Activated CD8-positive, alpha-beta T cell treated with anti-CD3 and anti-CD28 coated beads for 36 hours (primary cell): ENCODE data around the gene CDH24. TPM values are rescaled to one million over a fixed set of nuclear protein-coding genes. Genes with fewer than 3 reads are reported as not detected.

Experiments
- ATAC-seq: fragments of 200-7000 bp; cut with Tn5 transposase; one replicate; pipeline ENCODE4 v1.10.0; 2021; ENCODE audit warnings: mild to moderate bottlenecking, moderate library complexity
- CTCF ChIA-PET: fragments of 350-600 bp; sonication (Branson Sonifier 250); formaldehyde crosslinking; loops from one replicate; lab custom pipeline; 2021; ENCODE audit warnings: antibody characterized with exemption; lab: Charles Lee
- POLR2A ChIA-PET: fragments of 350-600 bp; sonication (Branson Sonifier 250); formaldehyde crosslinking; loops from one replicate; lab custom pipeline; 2021; ENCODE audit warnings: antibody characterized with exemption; lab: Charles Lee
- DNase-seq: peaks from one replicate; pipeline ENCODE4 v3.0.0-alpha.2; 2020
- H3K27ac Mint-ChIP-seq: one replicate; pipeline ENCODE4 v1.8.0; 2021; ENCODE audit warnings: mild to moderate bottlenecking, mixed read lengths
- H3K27me3 Mint-ChIP-seq: one replicate; pipeline ENCODE4 v1.8.0; 2021; ENCODE audit warnings: mixed read lengths
- H3K36me3 Mint-ChIP-seq: one replicate; pipeline ENCODE4 v1.8.0; 2021; ENCODE audit warnings: low read depth, mixed read lengths
- H3K4me1 Mint-ChIP-seq: one replicate; pipeline ENCODE4 v1.8.0; 2021; ENCODE audit warnings: low read depth, mixed read lengths
- H3K4me3 Mint-ChIP-seq: one replicate; pipeline ENCODE4 v1.8.0; 2021; ENCODE audit warnings: mild to moderate bottlenecking, moderate library complexity, mixed read lengths
- H3K9me3 Mint-ChIP-seq: one replicate; pipeline ENCODE4 v1.8.0; 2021; ENCODE audit warnings: mixed read lengths
- CTCF ChIP-seq: fragments of 200-600 bp; IDR thresholded peaks from one replicate; pipeline ENCODE4 v1.8.0; 2022; ENCODE audit warnings: antibody characterized with exemption, mild to moderate bottlenecking
- intact Hi-C: fragments of 100-400 bp; cut with micrococcal nuclease; formaldehyde crosslinking; loops from one replicate; pipeline ENCODE4 v1.10.0; 2022
- total RNA-seq, 2 experiments: library from RNA; stranded (reverse); gene quantifications; one replicate each; pipeline ENCODE4 v1.2.3, GENCODE V29; 2021

The CDH24 gene
- total RNA-seq, 2 experiments from 2014 or later = 0.69 to 0.72 TPM

- POLR2A ChIA-PET = interaction anchor here (1.6 kb wide), 2 partner anchors 10 to 37 kb away, joined by 4 to 5 read pairs; no protein-coding TSS in a partner anchor
- DNase-seq (no peak), ATAC-seq (no peak)
- no peak for TF ChIP-seq CTCF
- CTCF ChIA-PET = interaction anchor here (1.0 to 2.6 kb wide), 6 partner anchors 14 to 81 kb away, joined by 3 to 12 read pairs (median 4); partner anchors contain the start of gene AJUBA
- H3K9me3 Mint-ChIP-seq = no peaks in the 10 kb centered on the region
- intact Hi-C loops = no loop called here
- no peak overlapping the region for H3K4me3 Mint-ChIP-seq
- H3K36me3 Mint-ChIP-seq = no peaks in the 10 kb centered on the region
- no peaks in the 10 kb centered on the region for H3K4me1 Mint-ChIP-seq
- H3K27me3 Mint-ChIP-seq = peaks cover 2% of the 10 kb centered on the region
- no peak overlapping the region for H3K27ac Mint-ChIP-seq
Observed at GRCh38 chr14:23043754-23044153, 13.6 kb downstream of the CDH24 start.

- Mint-ChIP-seq H3K9me3 (no peaks in the 10 kb centered on the region), H3K4me3 (no peak overlapping the region), H3K27ac (no peak overlapping the region), H3K4me1 (no peaks in the 10 kb centered on the region), H3K27me3 (peaks cover 2% of the 10 kb centered on the region), H3K36me3 (no peaks in the 10 kb centered on the region)
- ATAC-seq = no peak
- POLR2A ChIA-PET = interaction anchor here (0.8 to 1.6 kb wide), 3 partner anchors 9 to 37 kb away, joined by 3 to 5 read pairs (median 4); partner anchors contain the start of gene CDH24
- DNase-seq = no peak
- no peak for TF ChIP-seq CTCF
- intact Hi-C loops = no loop called here
- CTCF ChIA-PET = interaction anchor here (0.9 to 4.2 kb wide), 11 partner anchors 10 to 80 kb away, joined by 3 to 15 read pairs (median 3); partner anchors contain the start of genes AJUBA and CDH24
Observed at GRCh38 chr14:23043145-23043544, 14.2 kb downstream of the CDH24 start.

GRCh38 chr14:23042162-23042965 is 15.0 kb downstream of the CDH24 start, which contains the start of gene PSMB11:
PSMB11 (plus strand) TSS chr14:23042212; CDS start chr14:23042226, 14 bp downstream.
- ChIA-PET POLR2A (interaction anchor here (0.8 to 1.6 kb wide), 2 partner anchors 8 to 16 kb away, joined by 3 to 4 read pairs; partner anchors contain the start of gene CDH24), CTCF (interaction anchor here (0.9 to 4.2 kb wide), 9 partner anchors 9 to 79 kb away, joined by 3 to 15 read pairs (median 3); partner anchors contain the start of gene CDH24)
- H3K27ac Mint-ChIP-seq = no peak within 1 kb of the TSS
- DNase-seq (no peak), ATAC-seq (no peak)
- TF ChIP-seq CTCF = no peak
- no peaks in the 10 kb centered on the region for H3K9me3 Mint-ChIP-seq
- no peak within 1 kb of the TSS for H3K4me3 Mint-ChIP-seq
- intact Hi-C loops = no loop called here
- no peaks in the 10 kb centered on the region for H3K36me3 Mint-ChIP-seq
- H3K4me1 Mint-ChIP-seq = no peaks in the 10 kb centered on the region
- H3K27me3 Mint-ChIP-seq = no peaks in the 10 kb centered on the region

GRCh38 chr14:23041729-23042128 is 15.6 kb downstream of the CDH24 start:
- peaks cover 1% of the 10 kb centered on the region for H3K4me1 Mint-ChIP-seq
- no peaks in the 10 kb centered on the region for H3K27me3 Mint-ChIP-seq
- H3K9me3 Mint-ChIP-seq = no peaks in the 10 kb centered on the region
- H3K36me3 Mint-ChIP-seq = no peaks in the 10 kb centered on the region
- H3K27ac Mint-ChIP-seq = no peak overlapping the region
- intact Hi-C loops = no loop called here
- POLR2A ChIA-PET = no interaction called here
- H3K4me3 Mint-ChIP-seq = no peak overlapping the region
- ATAC-seq (no peak), DNase-seq (no peak)
- TF ChIP-seq CTCF = no peak
- CTCF ChIA-PET = interaction anchor here (0.6 to 4.2 kb wide), 8 partner anchors 8 to 112 kb away, joined by 3 to 15 read pairs (median 3); partner anchors contain the start of genes AJUBA and CDH24
